Retinal pigment epithelial cell (primary cell): ENCODE measurements around the gene NFIB.

ENCODE experiments used
- DNase-seq: peaks from one replicate; pipeline ENCODE4 v3.0.0-alpha.2; 2010; ENCODE audit warnings: low read depth
- H3K4me3 ChIP-seq: 2 replicates; pipeline ENCODE4 v1.5.1; 2011; ENCODE audit warnings: mild to moderate bottlenecking, low read length, control low read depth, moderate library complexity
- TF ChIP-seq, protein P1 (sequence below): conservative IDR thresholded peaks from 2 replicates; pipeline ENCODE4 v1.5.1; 2011; ENCODE audit warnings: low read depth, low read length, control low read depth, inconsistent platforms

Gene NFIB

DNA sequence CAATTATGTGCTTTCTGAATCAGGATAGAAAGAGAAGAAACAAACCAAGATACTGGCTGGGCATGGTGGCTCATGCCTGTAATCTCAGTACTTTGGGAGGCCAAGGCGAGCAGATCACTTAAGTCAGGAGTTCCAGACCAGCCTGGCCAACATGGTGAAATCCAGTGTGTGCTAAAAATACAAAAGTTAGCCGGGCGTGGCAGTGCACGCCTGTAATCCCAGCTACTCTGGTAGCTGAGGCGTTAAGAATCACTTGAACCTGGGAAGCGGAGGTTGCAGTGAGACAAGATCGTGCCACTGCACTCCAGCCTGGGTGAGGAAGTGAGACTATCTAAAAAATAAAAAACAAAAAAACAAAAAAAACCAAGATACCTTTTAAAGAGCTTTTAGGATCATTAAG, 214.2 kb downstream of the NFIB start:
- no peak overlapping the region for H3K4me3 ChIP-seq
- TF ChIP-seq, protein P1, sequence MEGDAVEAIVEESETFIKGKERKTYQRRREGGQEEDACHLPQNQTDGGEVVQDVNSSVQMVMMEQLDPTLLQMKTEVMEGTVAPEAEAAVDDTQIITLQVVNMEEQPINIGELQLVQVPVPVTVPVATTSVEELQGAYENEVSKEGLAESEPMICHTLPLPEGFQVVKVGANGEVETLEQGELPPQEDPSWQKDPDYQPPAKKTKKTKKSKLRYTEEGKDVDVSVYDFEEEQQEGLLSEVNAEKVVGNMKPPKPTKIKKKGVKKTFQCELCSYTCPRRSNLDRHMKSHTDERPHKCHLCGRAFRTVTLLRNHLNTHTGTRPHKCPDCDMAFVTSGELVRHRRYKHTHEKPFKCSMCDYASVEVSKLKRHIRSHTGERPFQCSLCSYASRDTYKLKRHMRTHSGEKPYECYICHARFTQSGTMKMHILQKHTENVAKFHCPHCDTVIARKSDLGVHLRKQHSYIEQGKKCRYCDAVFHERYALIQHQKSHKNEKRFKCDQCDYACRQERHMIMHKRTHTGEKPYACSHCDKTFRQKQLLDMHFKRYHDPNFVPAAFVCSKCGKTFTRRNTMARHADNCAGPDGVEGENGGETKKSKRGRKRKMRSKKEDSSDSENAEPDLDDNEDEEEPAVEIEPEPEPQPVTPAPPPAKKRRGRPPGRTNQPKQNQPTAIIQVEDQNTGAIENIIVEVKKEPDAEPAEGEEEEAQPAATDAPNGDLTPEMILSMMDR: no peak
- no peak for DNase-seq

DNA sequence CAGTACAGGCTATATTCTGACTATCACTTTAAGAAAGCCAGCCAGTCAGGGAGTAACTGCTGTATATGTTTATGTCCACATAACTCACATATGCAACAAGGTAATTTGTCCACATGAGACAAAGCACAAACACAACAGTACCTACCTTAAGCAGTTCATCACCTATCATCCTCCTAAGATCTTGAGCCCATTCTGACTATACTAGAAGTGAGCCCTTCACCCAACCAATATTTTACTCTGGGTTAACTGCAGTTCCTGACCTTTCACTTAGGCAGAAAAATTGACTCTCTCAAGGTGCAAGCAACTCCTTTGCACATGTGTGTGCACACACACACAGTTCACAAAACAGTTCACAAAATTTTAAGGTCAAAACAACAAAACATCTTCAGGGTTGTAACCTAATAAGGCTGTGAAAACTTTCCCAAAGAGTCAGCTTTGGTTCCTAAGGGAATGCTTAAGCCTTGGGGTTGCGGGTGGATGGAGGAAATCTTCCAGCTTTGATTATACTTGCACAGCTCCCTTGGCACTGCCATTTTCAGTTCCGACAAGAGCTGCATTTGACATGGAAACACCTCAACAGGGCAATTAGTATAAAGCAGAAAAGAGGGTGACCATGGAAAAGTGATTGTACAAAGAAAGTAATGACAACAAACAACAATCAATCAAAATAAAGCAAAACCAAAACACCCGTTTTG, 215.3 kb downstream of the NFIB start:
- TF ChIP-seq, protein P1: no peak
- DNase-seq: no peak
- H3K4me3 ChIP-seq: no peak overlapping the region

DNA sequence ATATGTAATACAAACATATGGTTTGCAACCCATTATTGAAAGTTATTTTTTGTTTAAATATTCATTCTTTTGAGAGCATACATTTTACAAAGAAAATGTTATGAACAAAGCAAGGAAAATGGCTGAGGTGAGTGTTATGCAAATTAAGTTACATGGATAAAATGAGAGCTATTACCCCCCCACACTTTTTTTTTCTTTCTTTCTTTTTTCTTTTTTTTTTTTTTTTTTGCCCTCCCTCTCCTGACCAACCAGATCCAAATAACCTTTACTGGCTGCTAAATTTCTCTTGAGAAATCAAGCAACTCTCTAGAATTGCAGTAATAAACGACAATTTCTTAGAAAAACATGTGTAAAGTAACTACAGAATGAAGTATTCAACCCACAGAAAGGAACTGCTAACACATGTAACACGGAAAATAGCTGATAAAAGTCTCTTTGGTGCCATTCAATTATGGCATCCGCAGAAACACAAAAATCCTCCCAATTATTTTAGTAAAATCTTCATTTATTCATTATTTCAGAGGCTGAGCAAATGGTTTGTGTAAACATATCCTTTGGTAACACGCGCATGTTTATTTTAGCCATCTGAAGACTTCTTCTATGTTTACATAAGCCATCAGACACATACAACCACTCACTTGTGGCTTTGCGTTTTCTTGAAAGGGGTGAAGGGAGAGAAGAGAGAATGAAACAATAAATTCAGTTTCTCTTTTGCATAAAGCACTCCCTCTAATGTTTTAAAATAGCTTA, 216.1 kb downstream of the NFIB start:
- DNase-seq: no peak
- H3K4me3 ChIP-seq: no peak overlapping the region
- TF ChIP-seq, protein P1: no peak

DNA sequence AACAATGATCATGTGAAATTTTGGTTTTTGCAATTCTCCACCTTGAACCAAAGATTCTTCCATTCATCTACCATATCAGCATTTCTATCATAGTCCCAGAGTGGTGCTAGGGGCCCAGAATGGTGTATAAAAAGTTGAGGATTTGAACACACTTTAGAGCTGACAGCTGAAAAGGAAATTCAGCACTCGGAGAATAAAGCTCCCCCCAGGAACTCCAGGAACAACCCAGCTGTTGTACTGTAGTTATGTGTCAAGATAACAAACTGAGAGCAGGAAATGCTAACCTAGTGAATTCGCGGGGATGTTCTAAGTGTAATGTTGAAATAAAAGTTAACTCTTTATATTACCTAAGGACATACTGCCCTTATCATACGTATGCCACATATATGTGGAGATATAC, 216.7 kb downstream of the NFIB start:
- peak overlapping the region; percentile 1 for H3K4me3 ChIP-seq
- peak; percentile 28 for DNase-seq

DNA sequence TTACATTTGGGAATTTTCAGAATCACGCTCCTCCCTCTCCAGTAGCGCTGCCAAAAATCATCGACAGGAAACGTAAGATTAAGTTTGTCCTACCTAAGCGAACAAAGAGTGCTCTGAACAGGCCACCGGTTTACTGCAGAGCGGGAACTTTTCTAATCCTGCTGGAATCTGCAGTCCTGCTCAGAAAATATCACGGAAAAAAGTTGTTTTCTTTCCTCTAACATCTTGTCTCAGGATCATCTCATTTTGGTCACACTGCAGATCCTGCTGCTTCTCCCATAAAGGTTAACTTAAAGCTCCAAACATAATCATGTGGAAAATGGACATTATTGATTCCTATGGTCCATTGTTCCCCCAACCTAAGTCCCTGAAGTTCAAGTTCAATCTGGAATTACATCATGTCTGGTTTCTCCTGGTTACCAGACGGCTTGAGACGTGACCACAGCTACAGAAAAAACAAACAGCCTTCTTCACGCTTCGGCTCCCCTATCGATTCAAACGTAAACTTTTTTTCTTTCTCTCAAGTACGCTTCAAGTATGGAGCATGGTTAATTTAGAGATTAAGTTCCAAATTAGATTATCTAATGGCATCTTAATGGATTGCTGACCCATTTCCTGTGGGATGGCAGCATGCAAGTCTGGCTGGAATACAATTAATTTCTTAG, 217.6 kb downstream of the NFIB start:
- peak overlapping the region; percentile 11 for H3K4me3 ChIP-seq
- peak; percentile 97 for DNase-seq
- TF ChIP-seq, protein P1: no peak

More for the DNA sequence above, 216.7 kb downstream of the NFIB start:
- TF ChIP-seq, protein P1: no peak

DNA sequence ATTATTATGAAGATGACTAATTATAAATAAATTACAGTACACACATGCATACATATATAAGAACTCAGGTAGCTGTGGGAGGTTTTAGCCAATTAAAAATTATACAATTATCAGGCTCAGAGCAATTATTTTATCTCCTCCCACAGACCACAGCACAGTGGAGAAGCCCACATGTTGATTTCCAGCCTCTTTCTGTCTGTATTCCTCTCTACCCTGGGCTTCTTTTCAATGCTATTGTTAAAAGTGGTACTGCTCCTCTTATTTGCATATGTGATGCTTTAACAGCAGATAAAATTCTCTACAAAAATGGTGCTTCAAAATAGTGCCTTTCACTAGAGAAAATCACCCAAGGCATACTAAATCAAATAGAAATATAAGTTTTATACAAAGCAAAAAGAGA, 218.7 kb downstream of the NFIB start:
- TF ChIP-seq, protein P1: no peak
- no peak overlapping the region for H3K4me3 ChIP-seq
- no peak for DNase-seq

DNA sequence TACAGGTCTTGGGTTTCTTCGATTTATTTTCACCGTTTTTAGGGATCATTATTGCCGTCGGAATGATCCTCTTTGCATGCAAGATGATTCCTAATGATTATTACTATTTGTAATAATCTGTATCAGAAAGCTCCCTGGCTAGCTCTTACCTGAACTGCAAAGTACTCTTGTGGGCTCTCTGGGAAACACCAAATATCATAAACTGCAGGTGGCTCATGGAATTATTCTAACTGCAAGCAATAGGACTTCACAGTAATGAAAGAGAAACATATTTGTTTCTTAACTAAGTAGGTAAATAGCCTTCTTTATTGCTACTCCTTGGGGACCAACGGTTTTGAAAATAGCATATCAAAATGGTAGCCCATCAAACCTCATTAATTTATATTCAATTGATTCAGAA, 219.4 kb downstream of the NFIB start:
- no peak for DNase-seq
- TF ChIP-seq, protein P1: no peak
- H3K4me3 ChIP-seq: no peak overlapping the region
